Right renal pelvis (tissue), 4 donors: ENCODE results near the gene PHF19. TPM values are rescaled to one million over a fixed set of nuclear protein-coding genes. Genes with fewer than 3 reads are reported as not detected.

Experiments
- DNase-seq, 4 donors: peaks; one replicate each; pipeline ENCODE4 v3.0.0-alpha.2; 2013; ENCODE audit warnings: low read depth in 4 of 4, low spot score in 3 of 4, missing footprints in 1 of 4
- polyA plus RNA-seq, 4 donors: library from polyadenylated mRNA; unstranded; fragments of 120-200 nt; gene quantifications; one replicate each; pipeline ENCODE4 v1.2.1, GENCODE V29; 2013; ENCODE audit not compliant: insufficient read length in 4 of 4

The PHF19 gene
- polyA plus RNA-seq, 4 donors, result 25.4 to 30.0 (median 28.7) TPM

DNA sequence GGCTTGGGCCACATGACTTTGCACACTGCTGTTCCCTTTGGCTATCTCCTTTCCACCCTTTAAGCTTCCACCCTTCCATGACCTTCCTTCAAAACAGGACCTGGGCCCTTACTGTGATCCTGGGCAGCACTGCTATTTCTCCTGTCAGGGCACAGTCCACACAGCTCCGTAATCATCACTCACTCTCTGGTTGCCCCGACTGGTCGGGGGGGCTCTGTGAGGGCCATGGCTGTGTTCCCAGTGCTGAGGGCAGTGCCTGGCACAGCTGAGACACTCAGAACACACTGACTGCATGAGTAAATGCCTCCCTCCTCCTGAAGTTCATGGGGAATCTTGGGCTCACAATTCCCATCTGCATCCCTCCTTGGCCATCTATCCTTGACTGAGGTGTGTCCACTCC lies 37.4 kb upstream of the PHF19 start:
- DNase-seq, result no peak

- no peak for DNase-seq
Measured at GRCh38 chr9:120913647-120914264, 36.8 kb upstream of the PHF19 start.

GRCh38 chr9:120912958-120913646 lies 36.1 kb upstream of the PHF19 start:
- no peak for DNase-seq

GRCh38 chr9:120911295-120911837 lies 34.4 kb upstream of the PHF19 start:
- DNase-seq, result no peak

DNA sequence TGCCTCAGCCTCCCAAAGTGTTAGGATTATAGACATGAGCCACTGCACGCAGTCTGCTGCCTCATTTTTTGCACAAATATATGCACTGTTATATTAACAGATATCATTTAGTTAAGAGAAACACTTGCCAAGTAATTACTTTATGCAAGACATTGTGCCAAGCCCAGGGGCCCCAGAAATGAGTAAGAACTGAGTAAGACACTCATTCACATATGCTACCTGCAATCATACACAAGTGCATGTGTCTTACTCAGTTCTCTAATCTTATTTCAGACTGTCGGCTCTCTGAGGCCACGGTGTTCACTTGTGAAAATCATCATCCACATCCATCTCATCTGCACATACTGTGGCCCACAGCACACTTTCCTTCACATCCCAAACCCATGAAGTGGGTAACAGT lies 33.7 kb upstream of the PHF19 start:
- no peak for DNase-seq

- DNase-seq, result no peak
Measured at GRCh38 chr9:120909904-120910303, 32.9 kb upstream of the PHF19 start.

GRCh38 chr9:120905315-120906164 lies 28.6 kb upstream of the PHF19 start:
- no peak for DNase-seq

DNA sequence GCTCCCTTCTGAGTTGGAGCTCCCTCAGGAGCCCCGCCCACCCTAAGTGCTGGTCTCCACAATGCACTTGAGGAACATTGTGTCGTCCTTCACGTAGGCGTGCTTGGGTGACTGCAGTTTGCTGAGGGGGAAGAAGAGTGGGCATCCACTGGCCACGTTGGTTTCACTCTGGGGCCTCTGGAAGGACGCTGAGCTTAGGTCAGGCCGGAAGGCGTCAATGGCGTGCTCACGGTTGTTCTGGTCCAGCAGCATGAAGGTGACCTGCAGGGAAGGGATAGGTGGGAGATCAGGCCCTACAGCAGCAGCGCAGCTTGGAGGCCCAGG lies 28.0 kb upstream of the PHF19 start:
- no peak for DNase-seq

- DNase-seq, result no peak
Measured at GRCh38 chr9:120904061-120904977, 27.3 kb upstream of the PHF19 start.

DNA sequence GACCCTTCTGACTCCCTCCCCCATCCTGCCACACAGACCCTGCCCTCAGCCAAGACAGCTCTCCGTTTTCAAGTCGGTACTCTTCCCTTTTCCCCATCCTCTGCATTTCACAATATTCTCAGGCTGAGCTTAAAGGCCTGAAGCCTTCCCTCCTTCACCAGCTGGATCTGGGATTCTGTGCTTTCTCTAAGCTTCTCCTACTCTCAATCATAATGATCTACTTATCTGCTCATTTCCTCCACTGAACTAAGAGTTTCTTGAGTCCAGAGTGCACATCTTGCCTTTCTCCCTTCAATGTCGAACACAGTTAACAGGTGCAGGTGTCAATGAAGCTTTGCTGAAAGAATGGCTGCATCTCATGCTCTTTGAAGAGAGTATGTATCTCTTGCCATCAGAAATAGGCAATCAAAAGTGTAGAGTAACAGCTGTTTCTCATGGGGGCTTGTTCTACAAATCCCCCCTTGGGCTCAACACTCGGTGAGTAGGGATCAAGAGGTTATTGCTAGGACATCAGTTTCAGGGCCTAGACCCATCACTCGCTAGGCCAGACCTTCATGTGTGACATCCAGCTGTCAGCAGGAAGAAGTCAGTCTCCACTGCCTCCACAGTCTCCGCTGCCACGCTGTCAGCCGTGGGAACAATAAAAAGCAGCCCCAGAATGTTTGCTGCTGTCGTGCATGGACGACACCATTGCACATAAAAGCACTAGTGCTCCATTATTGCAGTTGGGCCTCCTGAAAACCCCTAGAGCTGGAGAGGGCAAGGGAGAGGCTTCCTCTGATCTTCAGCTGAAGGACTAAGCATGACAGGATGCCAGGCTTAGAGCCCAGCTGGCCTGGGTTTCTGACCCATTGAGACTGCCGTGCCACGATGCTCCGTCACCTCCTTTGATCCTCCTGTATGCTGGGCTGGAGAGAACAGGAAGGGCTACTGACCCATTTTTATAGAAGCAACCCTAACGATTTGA lies 25.9 kb upstream of the PHF19 start:
- DNase-seq, result no peak

GRCh38 chr9:120901755-120902568 lies 25.0 kb upstream of the PHF19 start:
- DNase-seq, result no peak

DNA sequence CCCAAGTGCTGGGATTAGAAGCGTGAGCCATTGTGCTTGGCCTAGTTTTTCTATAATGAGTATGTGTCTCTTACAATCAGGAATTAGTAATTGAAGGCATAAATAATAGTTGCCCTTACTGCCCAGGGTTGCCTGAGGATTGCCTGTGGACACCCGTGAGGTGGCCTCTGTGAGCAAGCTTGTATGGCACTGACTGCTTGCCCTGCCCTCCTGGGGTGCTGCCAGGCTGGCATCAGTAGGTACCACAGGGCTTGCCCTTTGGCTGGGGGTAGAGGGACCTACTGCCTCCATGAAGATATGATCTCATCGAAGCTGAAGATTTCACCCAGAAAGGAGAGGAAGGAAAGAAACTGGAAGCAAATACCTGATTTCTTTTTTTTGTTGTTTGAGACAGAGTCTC lies 23.8 kb upstream of the PHF19 start:
- no peak for DNase-seq

DNA sequence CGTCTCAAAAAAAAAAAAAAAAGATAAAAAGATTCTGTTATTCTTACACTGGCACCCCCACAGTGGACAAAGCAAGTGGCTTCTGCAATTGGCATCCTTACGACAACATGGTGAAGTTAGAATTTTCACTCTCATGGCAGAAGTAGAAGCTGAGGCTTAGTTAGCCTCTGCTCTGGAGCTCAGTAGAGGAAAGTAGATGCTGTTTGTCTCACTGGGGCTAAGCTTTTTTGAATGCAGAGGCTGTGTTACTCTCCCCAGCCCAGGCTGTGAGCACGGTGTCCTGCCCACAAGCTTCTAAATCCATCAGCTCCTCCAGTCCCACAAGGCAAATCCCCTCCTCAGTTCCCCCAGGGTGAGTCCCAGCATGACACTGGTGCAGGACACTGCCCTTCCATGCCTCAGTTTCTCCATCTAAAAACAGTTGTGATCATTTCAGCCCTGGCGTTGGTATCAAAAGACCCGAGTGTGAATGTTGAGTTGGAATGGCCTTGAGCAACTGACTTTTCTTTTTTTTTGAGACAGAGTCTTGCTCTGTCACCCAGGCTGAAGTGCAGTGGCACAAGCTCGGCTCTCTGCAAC lies 22.6 kb upstream of the PHF19 start:
- no peak for DNase-seq

DNA sequence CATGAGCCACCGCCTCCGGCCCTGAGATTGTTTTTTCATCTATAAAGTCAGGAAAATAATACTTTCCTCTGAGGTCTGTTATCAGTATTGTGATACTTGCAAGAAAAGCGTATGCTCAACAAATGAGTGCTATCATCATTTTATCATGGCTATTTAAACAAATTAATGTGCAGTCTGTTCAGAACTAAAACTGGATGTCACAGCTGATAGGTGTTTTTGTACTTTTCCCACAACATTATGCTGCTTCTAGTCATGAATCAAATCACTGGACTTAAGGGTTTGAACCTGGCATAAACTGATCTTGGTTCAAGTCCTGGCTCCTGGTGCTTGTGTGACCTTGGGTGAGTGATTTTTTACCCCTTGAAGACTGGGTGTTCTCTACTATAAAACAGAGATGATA lies 21.4 kb upstream of the PHF19 start:
- no peak for DNase-seq

GRCh38 chr9:120895951-120896350 lies 19.0 kb upstream of the PHF19 start:
- DNase-seq, result no peak

GRCh38 chr9:120894321-120895148 lies 17.5 kb upstream of the PHF19 start:
- no peak for DNase-seq

- DNase-seq, result no peak
Measured at GRCh38 chr9:120893611-120894307, 16.8 kb upstream of the PHF19 start.
